ENCODE measurements around the gene TSPAN10.

The TSPAN10 gene

GRCh38 chr17:81656118-81656743 is 19.2 kb downstream of the TSPAN10 start, which contains the start of gene PDE6G:
Gene PDE6G (minus strand): TSS chr17:81656542. CDS start chr17:81653305, 3,237 bp downstream.
- TF ChIP-seq RAD21 (IDR thresholded peaks at IDR 0.05; ENCODE audit: low read depth) (no peak), TCF12 (IDR thresholded peaks at IDR 0.05; ENCODE audit: low read depth) (no peak)

GRCh38 chr17:81656835-81657234 is 19.8 kb downstream of the TSPAN10 start:
- TF ChIP-seq EGR1 (IDR thresholded peaks at IDR 0.05) (no peak), YY1 (IDR thresholded peaks at IDR 0.05; ENCODE audit: low read depth) (no peak), CEBPB (IDR thresholded peaks at IDR 0.05) (no peak), REST (IDR thresholded peaks at IDR 0.05; ENCODE audit: low read depth) (no peak), FOXM1 (IDR thresholded peaks at IDR 0.05; ENCODE audit: borderline replicate concordance, low read depth) (no peak), TCF12 (IDR thresholded peaks at IDR 0.05; ENCODE audit: low read depth) (no peak), TEAD4 (IDR thresholded peaks at IDR 0.05) (no peak), TAF1 (IDR thresholded peaks at IDR 0.05; ENCODE audit: low read depth) (no peak), CREB1 (IDR thresholded peaks at IDR 0.05; ENCODE audit: low read depth) (no peak), EP300 (IDR thresholded peaks at IDR 0.05; ENCODE audit: borderline replicate concordance) (no peak), NFIC (IDR thresholded peaks at IDR 0.05) (no peak)
- TF ChIP-seq, protein P1, sequence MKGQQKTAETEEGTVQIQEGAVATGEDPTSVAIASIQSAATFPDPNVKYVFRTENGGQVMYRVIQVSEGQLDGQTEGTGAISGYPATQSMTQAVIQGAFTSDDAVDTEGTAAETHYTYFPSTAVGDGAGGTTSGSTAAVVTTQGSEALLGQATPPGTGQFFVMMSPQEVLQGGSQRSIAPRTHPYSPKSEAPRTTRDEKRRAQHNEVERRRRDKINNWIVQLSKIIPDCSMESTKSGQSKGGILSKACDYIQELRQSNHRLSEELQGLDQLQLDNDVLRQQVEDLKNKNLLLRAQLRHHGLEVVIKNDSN (IDR thresholded peaks at IDR 0.05), result no peak
- TF ChIP-seq, protein P2, sequence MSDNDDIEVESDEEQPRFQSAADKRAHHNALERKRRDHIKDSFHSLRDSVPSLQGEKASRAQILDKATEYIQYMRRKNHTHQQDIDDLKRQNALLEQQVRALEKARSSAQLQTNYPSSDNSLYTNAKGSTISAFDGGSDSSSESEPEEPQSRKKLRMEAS (IDR thresholded peaks at IDR 0.05), result no peak

DNA sequence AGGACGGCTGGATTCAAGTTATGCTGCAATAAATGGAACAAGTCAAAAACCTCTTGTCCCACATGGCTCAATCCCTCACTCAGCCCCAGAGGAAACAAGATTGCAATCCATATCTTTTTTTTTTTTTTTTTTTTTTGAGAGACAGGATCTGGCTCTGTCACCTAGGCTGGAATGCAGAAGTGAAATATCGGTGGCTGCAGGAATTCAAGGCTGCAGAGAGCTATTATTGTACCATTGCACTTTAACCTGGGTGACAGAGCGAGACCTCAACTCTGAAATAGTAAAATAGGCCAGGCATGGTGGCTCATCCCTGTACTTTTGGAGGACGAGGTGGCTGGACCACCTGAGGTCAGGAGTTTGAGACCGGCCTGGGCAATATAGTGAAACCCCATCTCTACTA is 22.0 kb downstream of the TSPAN10 start:
- TF ChIP-seq ZBTB7A (IDR thresholded peaks at IDR 0.05; ENCODE audit: low read depth) (no peak), TEAD4 (IDR thresholded peaks at IDR 0.05) (0 out of 2 replicates have a peak, but pooled peaks have one; percentile 33), FOXM1 (IDR thresholded peaks at IDR 0.05; ENCODE audit: borderline replicate concordance, low read depth) (no peak), EP300 (IDR thresholded peaks at IDR 0.05; ENCODE audit: borderline replicate concordance) (no peak), TAF1 (IDR thresholded peaks at IDR 0.05; ENCODE audit: low read depth) (no peak)
- TF ChIP-seq, protein P2 (IDR thresholded peaks at IDR 0.05), result no peak

GRCh38 chr17:81660441-81660840 is 23.4 kb downstream of the TSPAN10 start:
- no peak for TF ChIP-seq NFIC (IDR thresholded peaks at IDR 0.05)
- TF ChIP-seq, protein P1 (IDR thresholded peaks at IDR 0.05), result no peak
- no peak for TF ChIP-seq CREB1 (IDR thresholded peaks at IDR 0.05; ENCODE audit: low read depth)
- no peak for TF ChIP-seq TEAD4 (IDR thresholded peaks at IDR 0.05)
- no peak for TF ChIP-seq YY1 (IDR thresholded peaks at IDR 0.05; ENCODE audit: low read depth)
- TF ChIP-seq EGR1 (IDR thresholded peaks at IDR 0.05), result no peak
- no peak for TF ChIP-seq ZBTB7A (IDR thresholded peaks at IDR 0.05; ENCODE audit: low read depth)
- no peak for TF ChIP-seq TCF12 (IDR thresholded peaks at IDR 0.05; ENCODE audit: low read depth)

- no peak for TF ChIP-seq ZBTB7A (IDR thresholded peaks at IDR 0.05; ENCODE audit: low read depth)
- no peak for TF ChIP-seq CEBPB (IDR thresholded peaks at IDR 0.05)
- TF ChIP-seq TEAD4 (IDR thresholded peaks at IDR 0.05), result no peak
- no peak for TF ChIP-seq REST (IDR thresholded peaks at IDR 0.05; ENCODE audit: low read depth)
- TF ChIP-seq FOXM1 (IDR thresholded peaks at IDR 0.05; ENCODE audit: borderline replicate concordance, low read depth), result no peak
- no peak for TF ChIP-seq NFIC (IDR thresholded peaks at IDR 0.05)
- no peak for TF ChIP-seq EGR1 (IDR thresholded peaks at IDR 0.05)
- TF ChIP-seq, protein P1 (IDR thresholded peaks at IDR 0.05), result no peak
- TF ChIP-seq CREB1 (IDR thresholded peaks at IDR 0.05; ENCODE audit: low read depth), result no peak
- TF ChIP-seq, protein P2 (IDR thresholded peaks at IDR 0.05), result no peak
- TF ChIP-seq YY1 (IDR thresholded peaks at IDR 0.05; ENCODE audit: low read depth), result no peak
- no peak for TF ChIP-seq RAD21 (IDR thresholded peaks at IDR 0.05; ENCODE audit: low read depth)
- TF ChIP-seq TAF1 (IDR thresholded peaks at IDR 0.05; ENCODE audit: low read depth), result no peak
- no peak for TF ChIP-seq TCF12 (IDR thresholded peaks at IDR 0.05; ENCODE audit: low read depth)
- TF ChIP-seq EP300 (IDR thresholded peaks at IDR 0.05; ENCODE audit: borderline replicate concordance), result no peak
These were observed 25.0 kb downstream of the TSPAN10 start for GRCh38 chr17:81662002-81662401.
